Spleen (tissue), 7 donors: ENCODE measurements around the gene HLA-DPB1.

ENCODE experiments used
- POLR2A ChIP-seq, 3 donors: fragments of 450-650 bp; IDR thresholded peaks; one replicate each; pipeline ENCODE4 v1.5.1; 2017; ENCODE audit warnings: antibody characterized with exemption in 3 of 3, mild to moderate bottlenecking in 1 of 3
- TF ChIP-seq, protein P1 (sequence below), 11 experiments: fragments of 200-600 bp in 7 of 11; fragments of 450-650 bp in 4 of 11; sonication (generic) in 4 of 11; IDR thresholded peaks in 8 of 11; conservative IDR thresholded peaks in 3 of 11; 1 replicate in 7 of 11; 2 replicates in 4 of 11; pipeline versions ENCODE4 v1.4.0 to v1.8.0; 2016 to 2021; ENCODE audit warnings: antibody characterized with exemption in 11 of 11, inconsistent platforms in 4 of 11, mild to moderate bottlenecking in 1 of 11
- donor health status: DM: no; HTN: no; CAD: no; lungs with moderate emphysema.
- donor health status: DM: no; HTN: no; CAD: no.
- donor health status: DM: no; HTN: no; CAD: no.

DNA sequence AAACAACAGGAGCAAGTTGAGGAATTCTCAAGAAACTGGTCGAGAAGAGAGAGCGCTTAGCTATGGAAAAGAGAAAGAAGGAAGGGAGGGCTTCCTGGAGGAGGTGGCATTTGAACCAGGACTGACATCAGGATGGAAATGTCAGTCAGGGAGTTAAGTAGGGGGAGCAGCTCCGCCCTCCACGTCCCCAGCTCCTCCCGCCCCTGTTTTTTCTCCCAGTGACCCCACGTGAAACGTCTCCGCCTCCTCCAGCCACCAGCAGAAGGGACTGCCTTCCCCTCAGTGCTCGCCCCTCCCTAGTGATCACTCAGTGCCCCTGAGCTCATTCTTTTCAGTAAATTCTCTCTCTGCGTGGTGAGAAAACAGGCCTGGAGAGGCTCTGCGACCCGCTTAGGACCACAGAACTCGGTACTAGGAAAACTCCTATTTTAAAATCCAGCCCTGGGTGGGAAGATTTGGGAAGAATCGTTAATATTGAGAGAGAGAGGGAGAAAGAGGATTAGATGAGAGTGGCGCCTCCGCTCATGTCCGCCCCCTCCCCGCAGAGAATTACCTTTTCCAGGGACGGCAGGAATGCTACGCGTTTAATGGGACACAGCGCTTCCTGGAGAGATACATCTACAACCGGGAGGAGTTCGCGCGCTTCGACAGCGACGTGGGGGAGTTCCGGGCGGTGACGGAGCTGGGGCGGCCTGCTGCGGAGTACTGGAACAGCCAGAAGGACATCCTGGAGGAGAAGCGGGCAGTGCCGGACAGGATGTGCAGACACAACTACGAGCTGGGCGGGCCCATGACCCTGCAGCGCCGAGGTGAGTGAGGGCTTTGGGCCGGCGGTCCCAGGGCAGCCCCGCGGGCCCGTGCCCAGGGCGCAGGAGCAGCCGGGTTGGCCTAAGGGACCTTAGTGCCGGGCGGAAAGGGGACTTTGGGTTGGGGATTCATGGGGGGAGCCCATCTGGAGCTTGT is 4.6 kb downstream of the HLA-DPB1 start:
- TF ChIP-seq, protein P1, sequence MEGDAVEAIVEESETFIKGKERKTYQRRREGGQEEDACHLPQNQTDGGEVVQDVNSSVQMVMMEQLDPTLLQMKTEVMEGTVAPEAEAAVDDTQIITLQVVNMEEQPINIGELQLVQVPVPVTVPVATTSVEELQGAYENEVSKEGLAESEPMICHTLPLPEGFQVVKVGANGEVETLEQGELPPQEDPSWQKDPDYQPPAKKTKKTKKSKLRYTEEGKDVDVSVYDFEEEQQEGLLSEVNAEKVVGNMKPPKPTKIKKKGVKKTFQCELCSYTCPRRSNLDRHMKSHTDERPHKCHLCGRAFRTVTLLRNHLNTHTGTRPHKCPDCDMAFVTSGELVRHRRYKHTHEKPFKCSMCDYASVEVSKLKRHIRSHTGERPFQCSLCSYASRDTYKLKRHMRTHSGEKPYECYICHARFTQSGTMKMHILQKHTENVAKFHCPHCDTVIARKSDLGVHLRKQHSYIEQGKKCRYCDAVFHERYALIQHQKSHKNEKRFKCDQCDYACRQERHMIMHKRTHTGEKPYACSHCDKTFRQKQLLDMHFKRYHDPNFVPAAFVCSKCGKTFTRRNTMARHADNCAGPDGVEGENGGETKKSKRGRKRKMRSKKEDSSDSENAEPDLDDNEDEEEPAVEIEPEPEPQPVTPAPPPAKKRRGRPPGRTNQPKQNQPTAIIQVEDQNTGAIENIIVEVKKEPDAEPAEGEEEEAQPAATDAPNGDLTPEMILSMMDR (IDR thresholded peaks at IDR 0.05 in 8 of 11, conservative IDR thresholded peaks at IDR 0.05 in 3 of 11) = no peak
- peak in 1 of 3 donors; percentile 34 for TF ChIP-seq POLR2A (IDR thresholded peaks at IDR 0.05)
